Thyroid gland (tissue), 4 donors: Measurements from ENCODE around the gene HMOX1. TPM values are rescaled to one million over a fixed set of nuclear protein-coding genes. Genes with fewer than 3 reads are reported as not detected.

Experiments used
- DNase-seq, 2 donors: peaks; one replicate each; pipeline ENCODE4 v3.0.0-alpha.2; 2019
- H3K27ac ChIP-seq, 3 donors: fragments of 200-600 bp; sonication (generic); 1 replicate in 2 of 3; 2 replicates in 1 of 3; pipeline ENCODE4 v1.5.1; 2016 to 2019; ENCODE audit warnings: mild to moderate bottlenecking in 1 of 3, moderate library complexity in 1 of 3
- H3K27me3 ChIP-seq: fragments of 200-600 bp; sonication (generic); one replicate; pipeline ENCODE4 v1.5.1; 2019
- H3K36me3 ChIP-seq, 2 donors: fragments of 200-600 bp; sonication (generic); one replicate each; pipeline ENCODE4 v1.5.1; 2016 to 2019
- H3K4me1 ChIP-seq, 2 donors: fragments of 200-600 bp; sonication (generic); one replicate each; pipeline ENCODE4 v1.5.1; 2017 to 2019
- H3K4me3 ChIP-seq, 3 donors: fragments of 200-600 bp; sonication (generic); replicated peaks in 1 of 3; 1 replicate in 2 of 3; 2 replicates in 1 of 3; pipeline ENCODE4 v1.5.1; 2016; ENCODE audit warnings: mild to moderate bottlenecking in 1 of 3
- H3K9me3 ChIP-seq: fragments of 200-600 bp; sonication (generic); one replicate; pipeline ENCODE4 v1.5.1; 2017
- POLR2A ChIP-seq, 2 donors: fragments of 450-650 bp; IDR thresholded peaks; one replicate each; pipeline ENCODE4 v1.6.1; 2017; ENCODE audit warnings: antibody characterized with exemption in 2 of 2, mild to moderate bottlenecking in 2 of 2, moderate library complexity in 1 of 2
- WGBS, 2 donors: methylation state at CpG; one replicate each; pipeline ENCODE4 v1.1.5; 2017; 5-methylcytosine and 5-hydroxymethylcytosine counted together
- intact Hi-C: fragments of 100-400 bp; cut with DNase I; formaldehyde crosslinking; loops from one replicate; pipeline ENCODE4 v1.15.1; 2023
- total RNA-seq, 4 donors: library from RNA; depleted of rRNA; stranded (reverse); fragments of >200 nt; gene quantifications; one replicate each; pipeline ENCODE4 v1.2.3, GENCODE V29; 2016
- TF ChIP-seq, protein P1 (sequence below), 6 experiments: fragments of 200-600 bp in 3 of 6; fragments of 450-650 bp in 3 of 6; sonication (generic) in 3 of 6; IDR thresholded peaks; one replicate each; pipeline ENCODE4 v1.5.1; 2016 to 2019; ENCODE audit warnings: antibody characterized with exemption in 6 of 6, mild to moderate bottlenecking in 2 of 6, inconsistent platforms in 1 of 6, moderate library complexity in 1 of 6

HMOX1 gene
- total RNA-seq, 4 donors from 2014 or later, result 5.2 to 13.0 (median 6.9) TPM

GRCh38 chr22:35347462-35347861 is 33.4 kb upstream of the HMOX1 start:
- no peaks in the 10 kb centered on the region for H3K27me3 ChIP-seq
- H3K9me3 ChIP-seq, result no peaks in the 10 kb centered on the region
- no CpG with 5 or more reads among the region's 10 CpGs for WGBS, 2 donors
- TF ChIP-seq, protein P1, sequence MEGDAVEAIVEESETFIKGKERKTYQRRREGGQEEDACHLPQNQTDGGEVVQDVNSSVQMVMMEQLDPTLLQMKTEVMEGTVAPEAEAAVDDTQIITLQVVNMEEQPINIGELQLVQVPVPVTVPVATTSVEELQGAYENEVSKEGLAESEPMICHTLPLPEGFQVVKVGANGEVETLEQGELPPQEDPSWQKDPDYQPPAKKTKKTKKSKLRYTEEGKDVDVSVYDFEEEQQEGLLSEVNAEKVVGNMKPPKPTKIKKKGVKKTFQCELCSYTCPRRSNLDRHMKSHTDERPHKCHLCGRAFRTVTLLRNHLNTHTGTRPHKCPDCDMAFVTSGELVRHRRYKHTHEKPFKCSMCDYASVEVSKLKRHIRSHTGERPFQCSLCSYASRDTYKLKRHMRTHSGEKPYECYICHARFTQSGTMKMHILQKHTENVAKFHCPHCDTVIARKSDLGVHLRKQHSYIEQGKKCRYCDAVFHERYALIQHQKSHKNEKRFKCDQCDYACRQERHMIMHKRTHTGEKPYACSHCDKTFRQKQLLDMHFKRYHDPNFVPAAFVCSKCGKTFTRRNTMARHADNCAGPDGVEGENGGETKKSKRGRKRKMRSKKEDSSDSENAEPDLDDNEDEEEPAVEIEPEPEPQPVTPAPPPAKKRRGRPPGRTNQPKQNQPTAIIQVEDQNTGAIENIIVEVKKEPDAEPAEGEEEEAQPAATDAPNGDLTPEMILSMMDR (IDR thresholded peaks at IDR 0.05), result no peak
- TF ChIP-seq POLR2A (IDR thresholded peaks at IDR 0.05), result no peak
- no peak for DNase-seq
- no peak overlapping the region for H3K4me3 ChIP-seq
- peaks cover 15 to 28% of the 10 kb centered on the region in 2 donors for H3K4me1 ChIP-seq
- intact Hi-C loops, result no loop called here
- peaks cover 7 to 14% of the 10 kb centered on the region in 2 donors for H3K36me3 ChIP-seq
- H3K27ac ChIP-seq, result no peak overlapping the region

DNA sequence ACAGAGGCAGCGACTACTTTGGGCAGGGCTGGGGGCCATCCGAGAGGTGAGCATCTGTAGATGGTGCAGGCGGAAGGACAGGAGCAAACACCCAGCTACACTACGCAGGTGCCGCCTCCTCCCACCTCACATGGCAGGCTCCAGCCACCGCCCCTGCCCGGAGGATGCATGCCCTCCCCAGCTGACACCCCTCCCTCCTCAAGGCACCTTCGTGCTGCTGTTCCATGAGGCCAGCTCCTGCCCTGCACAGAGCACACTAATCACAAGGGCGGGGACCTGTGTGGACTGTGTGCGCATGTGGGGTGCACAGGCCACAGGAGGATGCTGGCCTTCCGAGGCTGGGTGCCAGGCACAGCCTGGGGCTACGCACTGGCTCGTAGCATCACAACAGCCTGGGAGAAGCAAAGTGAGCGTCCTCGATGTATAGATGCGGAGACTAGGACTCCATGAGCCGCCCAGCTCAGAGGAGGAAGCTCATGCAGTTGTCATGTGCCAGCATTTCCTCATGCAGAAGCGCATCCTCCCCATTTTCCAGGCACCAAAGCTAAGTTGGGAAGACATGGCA is 32.8 kb upstream of the HMOX1 start:
- intact Hi-C loops, result no loop called here
- no peak for DNase-seq
- WGBS, 2 donors, result 89 to 96% methylated on average over 16 to 18 of the region's 18 CpGs

DNA sequence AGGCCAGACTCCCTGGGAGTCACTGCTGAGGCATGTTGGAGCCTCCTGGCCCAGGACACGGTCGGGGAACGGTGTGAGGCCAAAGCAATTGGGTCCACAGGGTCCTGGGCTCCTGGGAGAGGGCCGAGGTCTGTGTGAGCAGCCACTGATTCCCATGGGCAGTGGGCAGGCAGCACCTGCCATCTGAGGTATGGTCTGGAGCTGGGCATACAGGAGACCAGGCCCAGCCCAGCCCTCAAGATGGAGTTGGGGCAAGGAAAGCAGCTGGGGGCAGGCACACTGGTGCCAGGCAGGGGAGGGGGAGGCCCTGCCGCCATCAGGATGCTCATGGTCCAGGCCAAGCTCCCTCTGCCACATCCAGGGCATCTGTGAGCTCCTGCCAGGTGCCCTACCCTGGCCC is 32.2 kb upstream of the HMOX1 start:
- Histone ChIP-seq H3K9me3 (no peaks in the 10 kb centered on the region), H3K27me3 (no peaks in the 10 kb centered on the region), H3K36me3 (peaks cover 7 to 14% of the 10 kb centered on the region in 2 donors), H3K4me3 (no peak overlapping the region), H3K27ac (peak overlapping the region in 1 of 3 donors; percentile 84), H3K4me1 (peaks cover 15 to 28% of the 10 kb centered on the region in 2 donors)
- TF ChIP-seq POLR2A (IDR thresholded peaks at IDR 0.05), result no peak
- WGBS, 2 donors, result 63 to 82% methylated on average over 4 of the region's 5 CpGs
- intact Hi-C loops, result no loop called here
- DNase-seq, result no peak

More for the DNA sequence above, 32.8 kb upstream of the HMOX1 start:
- Histone ChIP-seq H3K4me1 (peaks cover 15 to 28% of the 10 kb centered on the region in 2 donors), H3K36me3 (peaks cover 7 to 14% of the 10 kb centered on the region in 2 donors), H3K27ac (no peak overlapping the region), H3K27me3 (no peaks in the 10 kb centered on the region), H3K4me3 (no peak overlapping the region), H3K9me3 (no peaks in the 10 kb centered on the region)
- no peak for TF ChIP-seq POLR2A (IDR thresholded peaks at IDR 0.05)
- TF ChIP-seq, protein P1 (IDR thresholded peaks at IDR 0.05), result no peak

GRCh38 chr22:35349368-35349703 is 31.6 kb upstream of the HMOX1 start:
- Histone ChIP-seq H3K9me3 (no peaks in the 10 kb centered on the region), H3K27ac (peak overlapping the region in 2 of 3 donors; percentile 52 to 84), H3K36me3 (peaks cover 7 to 14% of the 10 kb centered on the region in 2 donors), H3K4me3 (no peak overlapping the region), H3K27me3 (no peaks in the 10 kb centered on the region), H3K4me1 (peaks cover 15 to 28% of the 10 kb centered on the region in 2 donors)
- intact Hi-C loops, result no loop called here
- WGBS, 2 donors, result 47 to 62% methylated on average over 9 of the region's 9 CpGs
- TF ChIP-seq, protein P1 (IDR thresholded peaks at IDR 0.05), result no peak
- no peak for TF ChIP-seq POLR2A (IDR thresholded peaks at IDR 0.05)
- peak in 1 of 2 donors; percentile 82 for DNase-seq

GRCh38 chr22:35349704-35350538 is 31.0 kb upstream of the HMOX1 start:
- whole genome bisulfite sequencing, 2 donors, result 37 to 44% methylated on average over 4 to 7 of the region's 17 CpGs
- no peak overlapping the region for H3K4me3 ChIP-seq

More at GRCh38 chr22:35349704-35350538, 31.0 kb upstream of the HMOX1 start:
- intact Hi-C loops, result loop anchor here (2.0 to 10.0 kb wide), 3 partner anchors 75 to 272 kb away; no protein-coding TSS in a partner anchor
- Histone ChIP-seq H3K27me3 (no peaks in the 10 kb centered on the region), H3K27ac (peak overlapping the region; percentile 52 to 84 (median 82)), H3K4me1 (peaks cover 15 to 28% of the 10 kb centered on the region in 2 donors), H3K9me3 (no peaks in the 10 kb centered on the region), H3K36me3 (peaks cover 7 to 11% of the 10 kb centered on the region in 2 donors)
- peak; percentile 74 to 78 for DNase-seq
- TF ChIP-seq, protein P1 (IDR thresholded peaks at IDR 0.05), result no peak
- no peak for TF ChIP-seq POLR2A (IDR thresholded peaks at IDR 0.05)
